Brain pericyte (primary cell): ENCODE data around the gene HMCN2.

Experiments used
- DNase-seq: peaks from one replicate; pipeline ENCODE4 v3.0.0-alpha.2; 2012; ENCODE audit warnings: low read depth, low spot score

HMCN2 gene

DNA sequence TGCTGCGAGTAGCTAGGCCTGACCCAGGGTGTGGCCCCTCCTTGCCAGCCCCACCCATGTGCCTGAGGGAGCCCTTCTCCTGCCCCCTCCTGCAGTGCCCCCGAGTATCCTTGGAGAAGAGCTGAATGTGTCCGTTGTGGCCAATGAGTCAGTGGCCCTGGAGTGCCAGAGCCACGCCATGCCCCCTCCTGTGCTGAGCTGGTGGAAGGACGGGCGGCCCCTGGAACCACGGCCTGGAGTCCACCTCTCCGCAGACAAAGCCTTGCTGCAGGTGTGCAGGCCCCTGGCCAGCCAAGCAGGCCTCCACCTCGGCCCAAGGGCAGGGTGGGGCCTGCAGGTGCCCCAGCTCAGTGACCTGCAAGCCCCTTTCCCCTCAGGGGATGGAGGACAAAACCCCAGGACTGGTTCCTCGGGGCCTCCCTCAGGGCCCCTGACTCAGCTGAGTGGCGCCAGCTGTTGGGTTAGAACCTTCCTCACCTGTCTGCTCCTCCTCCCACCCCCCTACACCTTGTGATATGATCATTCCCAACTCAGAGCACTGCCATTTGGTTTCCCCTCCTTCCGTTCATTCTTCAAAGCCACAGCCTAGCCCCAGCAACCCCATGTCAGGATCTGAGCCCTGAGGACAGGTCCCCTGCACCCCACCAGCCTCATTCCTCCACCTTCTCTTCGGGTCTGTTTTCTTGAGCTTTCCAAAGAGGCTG, 99.2 kb downstream of the HMCN2 start:
- DNase-seq, result no peak

GRCh38 chr9:130365323-130365721, 99.8 kb downstream of the HMCN2 start:
- no peak for DNase-seq

DNA sequence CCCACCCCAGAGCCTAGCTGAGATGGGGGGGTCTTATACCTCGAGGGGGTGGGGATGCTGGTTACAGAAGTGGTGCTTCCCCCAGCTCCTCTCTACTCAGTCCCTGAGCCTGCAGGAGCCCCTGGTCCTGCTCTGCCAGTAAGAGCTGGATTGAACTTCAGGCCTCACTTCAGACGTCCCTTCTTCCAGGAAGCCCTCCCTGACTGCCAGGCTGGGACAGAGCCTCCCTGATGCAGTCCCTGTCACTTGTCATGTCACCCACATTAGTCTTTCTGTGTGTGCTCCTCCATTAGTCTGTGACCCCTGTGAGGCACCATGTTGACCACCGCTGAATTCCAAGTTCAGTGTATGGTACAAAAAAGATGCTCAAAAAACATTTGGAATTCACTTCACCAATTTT, 100.5 kb downstream of the HMCN2 start:
- DNase-seq, result no peak

DNA sequence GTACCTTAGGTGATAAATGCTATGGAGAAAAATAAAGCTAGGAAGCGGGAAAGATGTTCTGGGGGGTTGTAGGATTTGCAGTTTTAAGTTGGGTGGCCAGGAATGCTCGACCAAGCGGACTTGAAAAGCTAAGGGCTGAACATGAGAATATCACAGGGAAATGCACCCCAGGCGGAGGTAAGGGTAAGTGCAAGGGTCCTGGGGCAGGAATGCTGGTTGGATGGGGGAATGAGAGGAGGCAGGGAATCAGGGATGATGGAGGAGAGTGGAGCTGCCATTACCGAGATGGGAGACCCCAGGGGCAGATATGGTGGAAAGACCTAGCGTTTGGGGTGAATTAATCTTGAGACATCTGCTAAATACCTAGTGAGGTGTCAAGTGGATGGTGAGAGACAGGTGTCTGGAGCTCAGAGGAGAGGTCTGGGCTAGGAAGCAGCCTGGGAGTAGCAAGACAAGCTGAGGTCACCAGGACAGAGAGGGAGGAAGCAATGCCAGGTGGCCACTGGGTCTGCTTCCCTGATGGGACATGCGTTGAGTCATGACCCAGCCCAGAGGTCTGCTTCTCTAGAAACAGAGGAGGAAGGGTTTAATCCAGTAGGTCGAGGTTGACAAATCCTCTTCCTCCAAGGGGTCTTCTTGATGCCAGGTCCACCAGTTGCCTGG, 101.5 kb downstream of the HMCN2 start:
- DNase-seq, result no peak

- DNase-seq, result no peak
Measured at GRCh38 chr9:130368631-130369103, 103.1 kb downstream of the HMCN2 start.

DNA sequence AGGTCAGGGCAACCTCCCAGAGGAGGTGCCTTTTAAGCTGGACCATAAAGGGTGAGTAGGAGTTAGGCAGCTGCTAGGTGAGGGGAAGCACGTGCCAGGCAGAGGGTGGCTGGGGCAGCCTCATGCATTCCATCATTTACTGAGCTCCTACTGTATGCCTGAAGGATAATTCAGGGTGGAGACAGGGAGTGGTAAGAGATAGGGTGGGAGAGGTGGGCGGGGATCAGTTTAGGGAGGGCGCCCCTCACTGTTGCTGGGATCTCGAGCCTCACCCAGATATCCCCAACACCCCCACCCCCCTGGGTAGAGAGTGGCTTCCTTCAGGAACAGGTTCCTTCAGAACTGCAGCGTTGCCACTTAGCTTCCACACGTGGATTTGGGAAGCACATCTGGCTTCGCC, 104.7 kb downstream of the HMCN2 start:
- no peak for DNase-seq

DNA sequence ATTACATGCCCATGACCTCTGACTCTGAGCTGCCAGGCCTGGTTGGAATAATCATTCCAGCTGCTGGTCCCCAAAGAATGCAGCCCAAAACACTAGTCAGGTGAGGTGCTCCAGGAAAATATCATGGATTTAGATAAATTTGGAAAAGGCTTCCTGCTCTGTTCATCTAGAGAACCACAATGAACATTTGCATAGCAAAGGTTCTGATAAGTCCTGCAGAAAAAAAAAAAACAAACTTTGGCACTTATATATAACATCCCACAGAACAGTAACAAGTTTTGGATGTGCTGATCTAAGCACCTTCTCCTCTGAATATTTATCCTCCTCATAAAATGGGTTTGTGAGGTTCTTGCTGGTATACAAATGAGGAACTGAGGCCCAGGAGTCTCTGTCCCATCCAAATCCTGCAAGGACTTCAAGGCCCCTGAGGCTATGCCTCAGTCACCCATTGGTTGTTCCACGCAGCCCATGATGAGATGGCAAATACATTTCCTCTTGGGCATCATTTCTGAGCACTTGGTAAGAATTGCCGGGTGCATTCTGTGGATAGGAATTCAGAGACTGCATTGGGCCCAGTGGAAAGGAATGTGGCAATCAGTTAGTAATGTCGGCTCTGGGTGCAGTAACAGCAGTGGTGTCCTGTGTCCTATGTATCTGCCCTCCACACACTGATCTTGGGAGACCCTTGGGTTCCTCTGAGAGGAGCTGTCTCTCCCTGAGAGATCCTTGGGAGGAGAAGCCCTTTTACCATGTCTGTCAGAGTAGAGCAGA, 105.8 kb downstream of the HMCN2 start:
- no peak for DNase-seq

DNA sequence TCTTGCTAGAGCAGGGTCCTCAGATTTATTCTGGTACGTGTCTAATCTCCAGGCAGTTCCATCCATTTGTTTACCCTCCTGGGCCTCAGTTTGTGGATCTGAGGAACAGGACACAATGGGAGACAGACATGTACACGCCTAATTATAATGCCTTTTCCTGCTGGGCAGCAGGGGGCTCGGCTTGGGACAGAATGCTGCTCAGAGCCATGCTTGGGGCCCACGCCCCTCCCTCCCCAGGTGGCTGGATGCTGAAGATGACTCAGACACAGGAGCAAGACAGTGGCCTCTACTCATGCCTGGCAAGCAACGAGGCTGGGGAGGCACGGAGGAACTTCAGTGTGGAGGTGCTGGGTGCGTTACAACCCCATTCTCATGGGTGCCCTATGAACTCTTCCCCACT, 106.5 kb downstream of the HMCN2 start:
- no peak for DNase-seq

DNA sequence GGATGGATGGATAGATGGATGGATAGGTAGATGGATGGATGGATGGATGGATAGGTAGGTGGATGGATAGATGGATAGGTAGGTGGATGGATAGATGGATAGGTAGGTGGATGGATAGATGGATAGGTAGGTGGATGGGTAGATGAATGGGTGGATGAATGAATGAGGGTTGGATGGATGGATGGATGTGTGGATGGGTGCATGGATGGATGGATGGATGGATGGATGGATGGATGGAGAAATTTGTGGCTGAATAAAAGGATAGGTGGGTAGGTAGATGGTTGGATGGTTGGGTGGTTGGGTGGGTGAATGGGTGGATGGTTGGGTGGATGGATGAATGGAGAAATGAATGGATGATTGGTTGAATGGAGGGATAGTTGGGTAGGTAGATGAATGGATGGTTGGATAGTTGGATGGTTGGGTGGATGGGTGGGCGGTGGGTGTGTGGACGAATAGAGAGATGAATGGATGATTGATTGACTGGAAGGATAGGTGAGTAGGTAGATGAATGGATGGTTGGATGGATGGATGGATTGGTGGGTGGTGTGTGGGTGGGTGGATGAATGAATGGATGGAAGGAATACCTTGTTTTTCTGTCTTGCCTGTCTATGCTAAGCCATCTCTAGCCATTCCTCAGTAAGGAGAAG, 108.2 kb downstream of the HMCN2 start:
- no peak for DNase-seq

DNA sequence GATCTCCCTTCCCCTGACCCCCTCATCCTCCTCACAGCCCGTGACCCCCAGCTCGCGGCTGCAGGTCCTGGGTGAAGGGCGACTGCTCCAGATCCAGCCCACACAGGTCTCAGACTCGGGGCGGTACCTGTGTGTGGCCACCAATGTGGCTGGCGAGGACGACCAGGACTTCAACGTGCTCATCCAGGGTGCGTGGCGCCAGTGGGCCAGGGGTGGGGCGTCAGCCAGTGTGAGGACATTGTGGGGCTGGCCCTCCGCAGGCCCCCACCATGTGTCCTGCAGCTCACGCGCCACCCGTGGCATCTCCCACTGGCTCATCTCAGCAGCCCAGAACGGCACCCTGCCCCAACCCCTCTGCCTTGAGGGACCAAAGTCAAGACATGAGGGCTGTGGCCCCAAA, 112.1 kb downstream of the HMCN2 start:
- DNase-seq, result no peak

- DNase-seq, result no peak
Measured at GRCh38 chr9:130378875-130379648, 113.5 kb downstream of the HMCN2 start.

DNA sequence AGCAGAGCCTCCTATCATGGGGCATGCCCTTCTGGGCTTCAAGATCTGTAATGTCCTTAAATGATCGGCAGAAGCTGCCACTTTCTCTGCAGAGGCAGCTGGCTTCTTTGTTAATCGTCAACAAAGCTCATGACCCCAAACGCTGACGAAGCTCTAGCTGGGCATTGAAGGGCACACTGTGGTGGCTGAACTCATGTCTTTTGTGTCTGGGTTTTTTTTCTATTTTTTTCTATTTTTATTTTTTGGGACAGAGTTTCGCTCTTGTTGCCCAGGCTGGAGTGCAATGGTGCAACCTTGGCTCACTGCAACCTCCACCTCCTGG, 114.0 kb downstream of the HMCN2 start:
- no peak for DNase-seq

DNA sequence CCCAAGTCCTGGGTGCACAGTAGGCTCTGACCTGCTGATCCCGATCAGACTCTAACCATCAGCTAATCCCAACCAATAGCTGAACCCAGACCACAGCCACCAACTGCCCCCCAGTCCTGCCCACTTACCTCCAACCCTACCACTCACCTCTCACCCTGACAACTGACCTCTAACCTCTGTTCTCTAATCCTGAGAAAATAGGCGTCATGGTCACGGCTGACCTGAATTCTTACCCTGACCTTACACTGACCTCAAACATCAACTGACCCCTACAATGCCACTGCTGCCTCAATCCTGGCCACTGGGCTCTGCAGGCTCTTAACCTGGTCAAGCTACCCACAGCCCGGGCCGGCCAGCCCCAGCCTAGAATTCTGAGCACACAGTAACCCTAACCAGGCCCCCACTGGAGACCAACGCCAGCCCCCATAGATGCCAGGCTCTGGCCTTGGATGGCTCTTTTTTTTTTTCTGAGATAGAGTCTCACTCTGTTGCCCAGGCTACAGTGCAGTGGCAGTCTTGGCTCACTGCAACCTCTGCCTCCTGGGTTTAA, 115.4 kb downstream of the HMCN2 start:
- no peak for DNase-seq

DNA sequence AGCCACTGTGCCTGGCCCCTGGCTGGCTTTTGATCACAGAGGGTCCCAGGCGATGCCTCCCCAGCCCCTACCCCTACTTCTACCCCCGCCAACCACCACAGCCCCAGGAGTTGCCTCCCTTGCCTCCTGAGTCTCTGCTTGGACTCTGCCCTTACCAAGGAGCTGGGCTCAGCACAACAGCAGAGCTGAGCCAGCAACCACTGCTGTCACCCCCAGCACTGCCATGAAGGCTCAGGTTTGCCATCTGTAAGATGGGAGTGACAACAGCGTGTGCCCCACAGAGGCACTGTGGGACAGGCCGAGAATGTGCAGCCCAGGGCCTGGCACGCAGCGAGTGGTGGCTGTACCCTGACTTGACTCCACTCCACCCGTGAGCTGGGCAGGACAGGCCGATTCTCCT, 116.1 kb downstream of the HMCN2 start:
- no peak for DNase-seq

DNA sequence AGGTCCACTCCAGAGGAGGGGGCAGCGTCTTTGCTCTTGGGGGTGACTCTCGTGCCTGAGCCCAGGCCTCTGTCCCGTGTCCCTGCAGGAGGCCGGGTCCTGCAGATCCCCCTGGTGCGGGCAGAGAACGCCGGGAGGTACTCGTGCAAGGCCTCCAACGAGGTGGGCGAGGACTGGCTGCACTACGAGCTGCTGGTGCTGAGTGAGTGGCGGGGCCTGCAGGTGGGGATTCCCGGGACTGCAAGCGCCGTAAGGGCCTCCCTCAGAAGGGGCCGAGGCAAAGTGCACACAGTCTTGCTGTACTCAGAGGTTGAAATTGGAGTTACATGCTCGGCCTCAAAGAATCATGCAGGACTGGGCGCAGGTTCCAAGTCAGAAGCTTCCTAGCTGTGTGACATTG, 116.5 kb downstream of the HMCN2 start:
- no peak for DNase-seq

DNA sequence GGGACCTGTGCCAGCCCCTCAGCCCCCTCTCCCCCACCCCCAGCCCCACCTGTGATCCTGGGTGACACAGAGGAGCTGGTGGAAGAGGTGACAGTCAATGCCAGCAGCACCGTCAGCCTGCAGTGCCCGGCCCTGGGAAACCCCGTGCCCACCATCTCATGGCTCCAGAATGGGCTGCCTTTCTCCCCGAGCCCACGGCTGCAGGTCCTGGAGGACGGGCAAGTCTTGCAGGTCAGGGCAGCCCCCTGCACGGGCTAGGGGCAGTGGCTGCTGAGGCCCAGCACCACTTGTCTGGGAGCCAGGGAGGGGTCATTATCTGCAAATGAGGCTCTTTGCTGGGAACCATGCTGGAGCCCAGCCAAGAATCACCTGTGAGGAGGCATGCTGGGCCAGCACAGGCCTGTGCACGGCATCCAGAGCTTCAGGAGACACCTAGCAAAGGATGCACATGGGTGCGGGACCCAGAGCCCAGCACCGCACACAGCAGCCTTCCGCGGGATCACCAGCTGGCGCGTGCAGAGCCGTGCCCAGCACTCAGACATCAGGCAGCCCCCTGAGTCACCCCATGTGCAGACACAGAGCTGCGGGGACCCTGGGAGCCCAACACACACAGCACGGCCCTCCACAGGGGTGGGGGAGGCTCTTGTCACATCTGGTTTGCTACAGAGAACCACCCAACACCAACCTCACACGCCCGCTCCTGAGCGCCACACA, 117.2 kb downstream of the HMCN2 start:
- DNase-seq, result no peak

DNA sequence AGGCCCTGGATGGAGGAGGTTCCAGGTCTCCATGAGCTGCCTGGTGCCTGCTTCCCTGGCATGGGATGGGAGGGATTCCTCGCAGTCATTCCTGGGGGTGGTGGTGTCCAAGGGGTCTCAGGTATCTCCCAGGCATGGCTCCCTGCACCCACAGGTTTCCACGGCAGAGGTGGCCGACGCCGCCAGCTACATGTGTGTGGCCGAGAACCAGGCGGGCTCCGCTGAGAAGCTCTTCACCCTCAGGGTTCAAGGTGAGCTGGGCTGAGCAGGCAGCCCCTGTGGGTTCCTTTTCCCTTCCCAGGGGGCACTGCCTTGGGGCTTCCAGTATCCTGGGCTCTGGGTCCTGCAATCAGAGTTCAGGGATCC, 117.8 kb downstream of the HMCN2 start:
- DNase-seq, result no peak

- no peak for DNase-seq
Measured at GRCh38 chr9:130383979-130384676, 118.6 kb downstream of the HMCN2 start.

GRCh38 chr9:130385257-130385656, 119.7 kb downstream of the HMCN2 start:
- DNase-seq, result no peak

GRCh38 chr9:130387398-130387797, 121.8 kb downstream of the HMCN2 start:
- no peak for DNase-seq
